M059J (cell line): ENCODE measurements around the gene TMEM40. TPM values are rescaled to one million over a fixed set of nuclear protein-coding genes. Genes with fewer than 3 reads are reported as not detected.
A peak's percentile ranks its signal among the peaks of the same experiment; 100 is the strongest.
"Not testable (repeated sequence)": the region's sequence is repeated elsewhere in the genome, so short reads cannot be mapped to it uniquely, and the experiment has no call there.

Experiments used
- DNase-seq: peaks from one replicate; pipeline ENCODE4 v3.0.0-alpha.2; 2012; ENCODE audit warnings: low read depth
- total RNA-seq: library from RNA; depleted of rRNA; stranded (reverse); fragments of >200 nt; shearing (Covaris generic); gene quantifications from 2 replicates; pipeline ENCODE4 v1.2.3, GENCODE V29; 2014; rRNA removed

TMEM40 gene
- total RNA-seq = 0.74 and 1.3 TPM in 2 replicates

- peak; percentile 79 for DNase-seq
Observed at GRCh38 chr3:12759097-12759679, at the start of gene TMEM40. Gene TMEM40 (minus strand): TSS chr3:12759259. CDS start chr3:12749832, 9,427 bp downstream.

GRCh38 chr3:12808587-12808986, 49.5 kb upstream of the TMEM40 start:
- DNase-seq = no peak

- DNase-seq = no peak
Observed at GRCh38 chr3:12807601-12808359, 48.7 kb upstream of the TMEM40 start.

- no peak for DNase-seq
Observed at GRCh38 chr3:12807066-12807465, 48.0 kb upstream of the TMEM40 start.

GRCh38 chr3:12803371-12803770, 44.3 kb upstream of the TMEM40 start:
- no peak for DNase-seq

- DNase-seq = no peak
Observed at GRCh38 chr3:12799525-12800440, 40.7 kb upstream of the TMEM40 start.

- DNase-seq = no peak
Observed at GRCh38 chr3:12798559-12799179, 39.6 kb upstream of the TMEM40 start.

GRCh38 chr3:12797892-12798558, 39.0 kb upstream of the TMEM40 start:
- DNase-seq = no peak

GRCh38 chr3:12797124-12797891, 38.2 kb upstream of the TMEM40 start:
- DNase-seq = no peak

GRCh38 chr3:12796171-12797123, 37.4 kb upstream of the TMEM40 start, which contains the start of gene CAND2:
Gene CAND2 (plus strand): TSS chr3:12796680. CDS start chr3:12796721, 41 bp downstream.
- peak; percentile 33 for DNase-seq

GRCh38 chr3:12793701-12794100, 34.6 kb upstream of the TMEM40 start:
- DNase-seq = no peak

GRCh38 chr3:12791430-12791829, 32.4 kb upstream of the TMEM40 start:
- no peak for DNase-seq

- not testable (repeated sequence) for DNase-seq
Observed at GRCh38 chr3:12787967-12788690, 29.1 kb upstream of the TMEM40 start.

GRCh38 chr3:12787346-12787745, 28.3 kb upstream of the TMEM40 start:
- DNase-seq = peak; percentile 37

GRCh38 chr3:12785096-12785495, 26.0 kb upstream of the TMEM40 start:
- no peak for DNase-seq

GRCh38 chr3:12782172-12782815, 23.2 kb upstream of the TMEM40 start:
- peak; percentile 54 for DNase-seq

- no peak for DNase-seq
Observed at GRCh38 chr3:12780751-12781150, 21.7 kb upstream of the TMEM40 start.

- DNase-seq = no peak
Observed at GRCh38 chr3:12777171-12777570, 18.1 kb upstream of the TMEM40 start.
